ENCODE data around the gene IGF2.

DNA sequence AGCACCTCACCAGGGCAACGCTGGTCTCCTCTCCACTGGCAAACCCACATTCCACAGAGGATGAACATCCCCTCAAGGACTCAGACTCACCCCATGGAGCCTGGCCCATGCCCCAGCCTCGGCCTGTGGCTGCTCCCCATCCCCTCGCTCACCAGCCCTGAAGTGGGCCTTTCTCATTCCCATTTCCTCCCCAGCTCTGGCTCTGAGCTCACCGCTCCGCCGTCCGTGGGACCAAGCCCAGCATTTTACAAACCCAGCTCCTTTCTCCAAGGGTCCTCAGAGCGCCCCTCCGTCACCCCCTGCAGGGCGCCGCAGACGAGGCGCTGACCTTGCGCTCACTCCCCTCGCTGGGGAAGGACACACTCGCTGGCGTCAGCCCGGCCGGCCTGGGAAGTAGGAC, 6.9 kb upstream of the IGF2 start:
- TF ChIP-seq, protein P1, sequence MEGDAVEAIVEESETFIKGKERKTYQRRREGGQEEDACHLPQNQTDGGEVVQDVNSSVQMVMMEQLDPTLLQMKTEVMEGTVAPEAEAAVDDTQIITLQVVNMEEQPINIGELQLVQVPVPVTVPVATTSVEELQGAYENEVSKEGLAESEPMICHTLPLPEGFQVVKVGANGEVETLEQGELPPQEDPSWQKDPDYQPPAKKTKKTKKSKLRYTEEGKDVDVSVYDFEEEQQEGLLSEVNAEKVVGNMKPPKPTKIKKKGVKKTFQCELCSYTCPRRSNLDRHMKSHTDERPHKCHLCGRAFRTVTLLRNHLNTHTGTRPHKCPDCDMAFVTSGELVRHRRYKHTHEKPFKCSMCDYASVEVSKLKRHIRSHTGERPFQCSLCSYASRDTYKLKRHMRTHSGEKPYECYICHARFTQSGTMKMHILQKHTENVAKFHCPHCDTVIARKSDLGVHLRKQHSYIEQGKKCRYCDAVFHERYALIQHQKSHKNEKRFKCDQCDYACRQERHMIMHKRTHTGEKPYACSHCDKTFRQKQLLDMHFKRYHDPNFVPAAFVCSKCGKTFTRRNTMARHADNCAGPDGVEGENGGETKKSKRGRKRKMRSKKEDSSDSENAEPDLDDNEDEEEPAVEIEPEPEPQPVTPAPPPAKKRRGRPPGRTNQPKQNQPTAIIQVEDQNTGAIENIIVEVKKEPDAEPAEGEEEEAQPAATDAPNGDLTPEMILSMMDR (IDR thresholded peaks at IDR 0.05) = no peak
- no peak for TF ChIP-seq POLR2A (IDR thresholded peaks at IDR 0.05)

Measured in esophagus squamous epithelium (tissue), 4 donors.